ENCODE measurements around the gene PRSS21.

PRSS21 gene

DNA sequence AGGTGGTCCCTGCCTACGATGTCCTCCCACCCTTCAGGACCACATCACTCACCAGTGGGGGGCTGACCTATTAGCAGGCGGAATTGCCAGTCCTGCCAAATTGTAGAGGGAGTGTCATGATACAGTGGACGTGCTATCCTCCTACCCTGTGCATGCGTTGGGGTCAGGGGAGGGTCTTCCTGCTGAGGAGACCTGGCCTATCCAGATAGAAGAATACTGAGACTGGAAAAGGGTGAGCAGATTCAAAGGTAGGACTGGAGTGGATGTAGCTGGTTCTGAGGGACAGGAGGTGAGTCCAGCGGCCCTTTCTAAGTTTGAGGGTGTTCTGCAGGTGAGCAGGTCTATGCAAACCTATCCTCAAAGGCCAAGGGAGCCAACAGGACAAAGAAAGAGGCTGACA, 10.8 kb upstream of the PRSS21 start:
- DNase-seq (ENCODE audit: low read depth) = no peak

DNA sequence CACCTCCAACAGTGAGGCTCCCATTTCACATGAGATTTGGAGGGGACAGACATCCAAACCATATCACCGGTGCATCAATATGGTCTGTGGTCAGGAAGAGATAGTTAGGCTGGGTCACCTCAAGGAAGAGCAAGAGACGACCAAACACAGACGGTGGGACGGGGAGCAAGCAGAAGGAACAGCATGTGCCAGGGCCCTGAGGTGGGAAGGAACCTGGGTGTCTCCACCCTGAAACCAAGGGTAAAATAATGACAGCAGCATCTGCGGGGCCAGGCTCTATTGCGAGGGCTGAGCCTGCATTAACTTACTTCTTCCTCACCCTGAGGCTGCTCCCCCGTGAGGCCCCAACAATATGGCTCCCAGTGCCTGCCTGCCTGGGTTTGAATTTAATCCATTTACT, 8.9 kb upstream of the PRSS21 start:
- no peak for DNase-seq (ENCODE audit: low read depth)

DNA sequence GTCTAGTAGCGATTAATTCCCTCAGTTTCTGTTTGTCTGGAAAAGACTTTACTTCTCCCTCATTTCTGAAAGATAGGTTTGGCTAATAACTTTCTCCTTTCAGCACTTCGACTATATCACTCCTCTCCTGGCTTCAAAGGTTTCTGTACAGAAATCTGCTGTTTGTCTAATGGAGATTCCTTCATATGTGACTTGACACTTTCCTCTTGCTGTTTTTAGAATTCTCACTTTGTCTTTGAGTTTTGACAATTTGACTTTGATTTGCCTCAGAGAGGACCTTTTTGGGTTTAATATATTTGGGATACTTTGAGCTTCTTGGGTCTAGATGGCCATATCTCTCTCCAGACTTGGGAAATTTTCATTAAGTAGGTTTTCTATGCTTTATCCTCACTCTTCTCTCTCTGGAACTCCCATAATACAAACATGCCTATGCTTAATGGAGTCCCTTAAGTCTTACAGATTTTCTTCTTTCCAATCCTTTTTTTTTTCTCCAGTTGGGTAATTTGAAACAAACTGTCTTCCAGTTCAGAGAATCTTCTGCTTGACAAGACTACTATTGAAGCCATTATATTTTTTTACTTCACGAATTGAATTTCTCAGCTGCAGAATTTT, 7.8 kb upstream of the PRSS21 start:
- DNase-seq (ENCODE audit: low read depth) = no peak

DNA sequence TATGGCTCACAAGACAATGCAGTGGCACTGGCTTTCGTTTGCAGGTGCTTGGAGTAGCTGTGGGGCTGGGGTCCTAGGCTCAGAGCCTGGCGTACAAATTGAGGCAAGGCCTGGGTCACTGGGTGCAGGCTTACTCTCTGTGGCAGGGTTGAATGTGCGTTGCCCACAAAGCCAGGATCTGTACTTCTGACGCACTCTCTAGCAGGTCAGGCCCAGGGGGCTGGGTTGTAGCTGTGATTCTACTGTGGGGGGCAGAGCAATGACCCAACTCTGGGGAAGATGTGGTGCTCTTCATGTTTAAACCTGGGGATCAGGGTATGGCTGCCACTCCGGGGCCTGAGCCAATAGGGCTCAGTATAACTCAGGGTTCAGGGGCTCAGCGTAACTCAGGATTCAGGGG, 6.4 kb upstream of the PRSS21 start:
- no peak for DNase-seq (ENCODE audit: low read depth)

DNA sequence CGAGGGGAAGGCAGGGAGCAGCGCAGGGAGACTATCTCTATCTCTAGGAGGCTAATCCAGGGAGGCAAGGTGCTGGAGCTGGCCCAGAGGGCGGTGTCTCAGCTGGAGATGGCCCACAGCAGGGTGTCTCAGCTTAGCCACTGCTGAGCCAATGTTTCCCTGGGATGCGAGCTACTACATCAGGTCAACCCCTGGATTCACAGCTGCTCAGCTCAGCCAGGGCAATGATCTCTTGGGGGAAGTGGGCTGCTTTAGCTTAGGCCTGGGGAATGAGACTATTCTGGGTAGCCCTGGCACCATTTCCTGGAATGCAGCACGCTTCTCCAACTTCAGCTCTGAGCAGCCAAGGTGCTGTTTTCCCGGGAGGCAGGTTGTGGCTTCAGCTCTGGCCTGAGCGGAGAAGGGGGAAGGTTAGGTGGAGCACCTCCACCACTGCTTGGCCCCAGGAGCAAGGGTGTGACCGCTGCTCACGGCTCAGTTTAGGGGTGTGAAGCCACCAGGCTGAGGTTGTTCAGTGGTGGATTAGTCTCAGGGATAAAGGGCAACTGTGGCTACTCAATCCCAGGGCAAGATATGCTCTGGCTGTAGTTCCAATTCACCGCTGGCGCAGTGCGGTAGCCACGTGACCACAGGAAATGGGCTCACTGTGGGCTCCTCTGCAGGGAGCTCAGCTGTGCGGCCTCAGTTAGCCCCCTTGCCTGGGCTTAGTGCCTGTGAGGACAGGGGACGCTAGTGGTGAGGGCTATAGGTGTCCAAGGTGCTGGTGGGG, 5.2 kb upstream of the PRSS21 start:
- no peak for DNase-seq (ENCODE audit: low read depth)

DNA sequence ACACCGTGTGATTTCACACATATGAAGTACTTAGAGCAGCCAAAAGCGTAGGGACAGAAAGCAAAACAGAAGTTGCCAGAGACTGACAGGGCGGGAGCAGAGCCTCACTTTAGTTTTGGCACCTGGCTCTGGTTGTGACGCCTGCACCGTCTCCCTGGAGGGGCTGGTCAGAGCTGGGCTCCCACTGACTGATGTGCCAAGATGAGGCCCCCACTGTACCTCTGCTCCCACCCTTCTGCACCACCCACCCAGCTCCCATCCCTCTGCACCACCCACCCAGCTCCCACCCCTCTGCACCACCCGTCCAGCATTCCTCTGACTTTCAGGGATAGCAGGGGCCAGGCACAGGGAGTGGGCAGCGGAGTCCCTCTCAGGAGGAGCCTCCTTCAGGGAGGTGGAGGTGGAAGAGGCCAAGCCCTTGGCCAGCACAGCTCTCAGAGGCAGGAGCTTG, 3.2 kb upstream of the PRSS21 start:
- DNase-seq (ENCODE audit: low read depth) = no peak

DNA sequence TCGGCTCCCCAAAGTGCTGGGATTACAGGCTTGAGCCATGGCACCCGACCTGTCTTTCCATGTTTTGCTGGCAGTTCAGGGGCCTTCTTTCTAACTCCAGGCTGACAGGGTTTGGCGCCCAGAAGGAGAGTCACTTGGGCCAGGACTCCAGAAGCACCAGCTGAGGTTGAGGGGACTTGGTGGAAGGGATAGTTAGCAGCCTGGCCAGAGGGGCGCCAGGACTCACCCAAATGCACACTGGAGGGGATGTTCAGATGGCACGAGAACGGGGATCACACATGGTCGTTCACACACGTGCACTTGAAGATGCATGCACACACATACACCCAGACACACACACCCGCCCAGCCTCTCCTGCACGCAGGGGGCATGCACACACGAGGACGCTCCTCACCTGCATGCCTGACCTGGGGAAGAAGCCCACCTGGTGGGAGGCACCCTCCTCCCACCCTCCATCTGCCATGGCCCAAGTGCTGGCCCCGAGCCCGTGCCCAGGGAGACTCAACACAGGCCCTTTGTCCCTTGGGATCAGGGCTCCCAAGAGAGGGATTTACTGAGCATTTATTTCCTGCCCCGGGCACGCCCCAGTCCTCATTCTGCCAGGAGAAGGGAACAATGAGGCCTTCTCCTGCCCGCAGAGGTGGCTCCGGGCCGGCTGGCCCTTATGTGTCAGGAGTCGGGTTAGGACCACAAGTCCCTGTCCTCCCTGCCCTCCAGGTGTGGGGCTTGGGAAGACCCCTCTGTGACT, 2.3 kb upstream of the PRSS21 start:
- no peak for DNase-seq (ENCODE audit: low read depth)

DNA sequence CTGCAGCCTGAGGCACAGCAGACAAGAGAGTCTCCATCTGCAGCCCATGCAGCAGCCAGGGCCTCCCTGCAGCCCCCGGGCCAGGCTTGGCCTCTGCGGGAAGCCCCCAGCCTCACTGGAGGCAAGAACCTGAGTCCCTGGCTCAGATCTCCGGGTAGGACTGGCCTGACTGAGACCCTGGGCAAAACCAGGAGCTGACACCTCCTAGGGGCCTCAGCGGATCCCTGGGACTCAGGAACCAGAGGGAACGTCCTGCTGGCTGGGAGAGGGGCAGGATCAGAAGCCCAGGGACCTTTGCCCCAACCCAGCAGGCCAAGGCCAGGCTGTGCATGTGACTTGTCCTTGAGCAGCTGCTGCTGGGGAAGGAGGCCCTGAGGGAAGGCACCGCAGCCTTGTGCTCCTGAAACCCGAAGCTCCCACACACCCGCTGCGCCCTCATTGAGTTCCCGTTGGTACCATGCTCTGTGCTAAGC, 1.7 kb upstream of the PRSS21 start:
- no peak for DNase-seq (ENCODE audit: low read depth)

DNA sequence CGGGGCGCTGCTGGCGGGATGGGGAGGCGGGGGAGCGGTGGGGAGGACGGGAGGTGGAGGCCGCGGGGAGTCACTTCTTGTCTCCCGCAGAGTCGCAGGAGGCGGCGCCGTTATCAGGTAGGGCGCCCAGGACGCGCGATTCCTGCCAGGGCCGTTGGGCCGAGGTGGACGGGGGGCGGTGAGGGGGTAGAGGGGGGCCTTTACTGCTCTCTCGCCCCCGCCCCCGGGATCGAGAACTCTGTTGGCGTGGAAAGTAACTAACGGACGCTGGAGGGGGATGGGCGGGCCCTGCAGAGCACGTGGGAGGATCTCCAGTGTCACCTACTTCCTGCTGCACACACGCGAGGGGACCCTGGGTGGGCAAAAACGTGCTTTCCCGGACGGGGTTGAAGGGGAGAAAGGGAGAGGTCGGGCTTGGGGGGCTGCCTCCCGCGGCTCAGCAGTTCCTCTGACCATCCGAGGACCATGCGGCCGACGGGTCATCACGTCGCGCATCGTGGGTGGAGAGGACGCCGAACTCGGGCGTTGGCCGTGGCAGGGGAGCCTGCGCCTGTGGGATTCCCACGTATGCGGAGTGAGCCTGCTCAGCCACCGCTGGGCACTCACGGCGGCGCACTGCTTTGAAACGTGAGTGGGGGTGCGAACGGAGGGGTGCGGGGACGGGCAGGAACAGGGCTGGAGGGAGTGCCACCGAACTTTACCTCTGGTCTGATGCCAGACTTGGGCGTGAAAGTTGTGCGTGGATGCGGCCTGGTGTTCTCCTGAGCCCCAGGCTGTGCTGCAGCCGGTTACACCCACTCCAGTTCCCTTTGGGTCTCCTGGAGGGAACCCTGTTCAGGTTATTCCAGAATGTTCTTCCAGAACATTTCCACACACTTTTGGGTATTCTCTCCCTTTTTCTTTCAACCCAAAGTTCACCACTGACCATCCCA, 569 bp downstream of the PRSS21 start:
- no peak for DNase-seq (ENCODE audit: low read depth)

DNA sequence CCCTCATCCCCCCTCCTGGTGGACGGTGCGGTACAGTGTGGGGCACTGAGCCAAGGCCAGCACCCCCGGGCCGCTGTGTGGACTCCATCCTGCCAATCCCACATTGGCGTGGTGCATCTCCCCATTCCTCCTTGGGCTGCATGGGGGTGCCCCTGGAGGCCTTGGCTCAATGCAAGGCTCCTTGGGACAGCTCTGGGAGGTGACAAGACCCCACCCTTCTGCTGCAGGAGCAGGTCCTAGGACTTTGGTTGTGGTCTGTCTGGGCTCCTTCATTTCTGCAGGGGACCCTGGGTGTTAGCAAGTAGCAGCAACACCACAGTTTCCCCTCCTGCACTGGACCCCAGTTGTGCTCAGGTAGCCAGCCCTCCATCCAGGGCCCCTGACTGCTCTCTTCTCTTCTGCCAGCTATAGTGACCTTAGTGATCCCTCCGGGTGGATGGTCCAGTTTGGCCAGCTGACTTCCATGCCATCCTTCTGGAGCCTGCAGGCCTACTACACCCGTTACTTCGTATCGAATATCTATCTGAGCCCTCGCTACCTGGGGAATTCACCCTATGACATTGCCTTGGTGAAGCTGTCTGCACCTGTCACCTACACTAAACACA, 1.3 kb downstream of the PRSS21 start:
- no peak for DNase-seq (ENCODE audit: low read depth)

DNA sequence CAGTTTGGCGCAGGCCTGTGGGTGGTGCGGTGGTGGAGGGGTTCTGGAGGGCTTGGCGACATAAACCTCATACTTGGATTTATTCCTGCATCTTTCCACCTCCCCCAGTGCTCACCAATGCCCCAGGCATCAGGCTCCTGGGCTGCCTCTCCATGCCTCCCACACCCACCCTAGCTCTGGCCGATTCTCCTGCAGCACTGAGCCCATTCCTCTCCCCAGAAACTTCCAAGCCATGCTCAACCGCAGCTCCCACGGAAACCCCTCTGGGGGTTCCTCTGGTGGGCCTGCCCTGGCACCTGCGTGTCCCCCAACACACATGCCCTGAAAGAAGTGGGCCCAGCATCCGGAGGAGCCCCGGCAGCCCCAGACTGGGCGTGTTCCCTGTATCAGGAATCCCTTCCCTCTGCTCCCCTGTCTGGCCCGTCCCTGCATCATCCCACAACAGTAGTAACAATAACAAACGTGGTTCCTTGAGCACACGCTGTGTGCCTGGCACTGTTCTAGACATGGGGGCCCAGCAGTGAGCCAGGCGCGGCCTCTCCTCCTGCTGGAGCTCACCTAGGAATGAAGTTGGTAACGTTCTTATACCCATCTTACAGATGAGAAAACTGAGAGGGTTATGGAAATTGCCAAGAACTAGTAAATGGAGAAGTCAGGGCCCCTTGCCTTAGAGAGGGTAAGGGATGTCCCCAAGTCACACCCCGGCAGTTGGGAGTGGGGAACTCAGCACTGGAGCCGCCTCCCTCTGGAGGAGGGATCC, 2.3 kb downstream of the PRSS21 start:
- DNase-seq (ENCODE audit: low read depth) = no peak

DNA sequence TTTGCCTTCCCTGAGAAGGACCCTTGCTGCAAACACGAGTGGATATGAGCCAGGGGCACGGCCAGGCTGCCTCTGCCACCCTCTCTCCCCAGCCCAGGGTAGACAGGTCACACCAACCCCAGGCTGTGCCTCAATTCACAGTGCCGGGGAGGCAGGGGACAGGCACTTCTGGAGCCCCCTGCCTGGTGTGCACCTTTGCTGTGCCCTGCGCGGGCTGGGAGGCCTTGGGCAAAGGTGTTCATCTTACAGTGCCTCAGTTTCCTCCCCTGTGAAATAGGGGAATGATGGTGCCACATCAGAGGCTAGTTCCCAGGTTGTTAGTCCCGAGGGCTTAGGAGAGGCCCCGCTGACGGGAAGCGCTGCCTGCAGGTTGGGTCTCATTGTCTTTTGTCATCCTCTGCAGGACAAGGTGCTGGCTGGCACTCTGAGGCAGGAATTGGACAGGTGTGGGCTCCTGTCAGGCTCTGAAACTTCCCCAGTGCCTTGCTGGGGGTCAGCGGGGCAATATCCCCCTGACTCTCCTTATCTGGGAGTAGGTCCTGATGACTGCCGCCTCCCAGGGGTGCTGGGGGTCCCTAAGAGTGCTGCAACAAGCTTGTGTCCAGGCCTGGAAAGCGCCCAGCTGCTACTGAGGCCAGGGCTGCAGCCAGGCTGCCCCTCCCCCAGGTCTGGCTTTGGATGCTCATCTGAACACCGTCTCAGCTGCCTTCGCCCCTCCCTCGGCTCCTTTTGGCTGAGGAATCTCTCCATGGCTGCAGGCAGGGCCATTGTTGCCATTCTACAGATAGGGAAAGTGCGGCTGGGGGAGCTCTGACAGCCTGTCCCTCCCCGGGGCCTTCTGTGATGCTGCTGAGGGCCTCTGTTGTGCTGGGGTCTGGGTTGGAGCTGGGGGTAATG, 3.1 kb downstream of the PRSS21 start:
- DNase-seq (ENCODE audit: low read depth) = no peak

DNA sequence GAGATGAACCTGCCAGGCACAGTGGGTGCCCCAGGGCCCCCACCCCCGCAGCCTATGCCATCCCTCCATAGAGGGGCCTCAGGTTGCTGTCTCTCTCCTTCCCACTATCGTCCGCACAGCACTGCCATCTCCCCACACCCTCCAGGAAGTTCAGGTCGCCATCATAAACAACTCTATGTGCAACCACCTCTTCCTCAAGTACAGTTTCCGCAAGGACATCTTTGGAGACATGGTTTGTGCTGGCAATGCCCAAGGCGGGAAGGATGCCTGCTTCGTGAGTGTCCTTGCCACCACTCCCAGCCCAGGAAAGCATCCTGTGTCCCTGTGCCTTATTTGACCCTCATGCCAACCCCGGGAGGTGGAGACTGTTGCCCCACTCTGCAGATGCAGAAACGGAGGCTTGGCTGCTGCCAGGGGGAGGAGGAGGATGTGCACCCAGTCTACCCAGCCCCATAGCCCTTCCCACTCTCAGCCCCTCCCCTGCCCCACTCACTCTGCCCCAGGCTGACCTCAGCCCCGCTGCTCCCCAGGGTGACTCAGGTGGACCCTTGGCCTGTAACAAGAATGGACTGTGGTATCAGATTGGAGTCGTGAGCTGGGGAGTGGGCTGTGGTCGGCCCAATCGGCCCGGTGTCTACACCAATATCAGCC, 3.9 kb downstream of the PRSS21 start:
- DNase-seq (ENCODE audit: low read depth) = no peak

DNA sequence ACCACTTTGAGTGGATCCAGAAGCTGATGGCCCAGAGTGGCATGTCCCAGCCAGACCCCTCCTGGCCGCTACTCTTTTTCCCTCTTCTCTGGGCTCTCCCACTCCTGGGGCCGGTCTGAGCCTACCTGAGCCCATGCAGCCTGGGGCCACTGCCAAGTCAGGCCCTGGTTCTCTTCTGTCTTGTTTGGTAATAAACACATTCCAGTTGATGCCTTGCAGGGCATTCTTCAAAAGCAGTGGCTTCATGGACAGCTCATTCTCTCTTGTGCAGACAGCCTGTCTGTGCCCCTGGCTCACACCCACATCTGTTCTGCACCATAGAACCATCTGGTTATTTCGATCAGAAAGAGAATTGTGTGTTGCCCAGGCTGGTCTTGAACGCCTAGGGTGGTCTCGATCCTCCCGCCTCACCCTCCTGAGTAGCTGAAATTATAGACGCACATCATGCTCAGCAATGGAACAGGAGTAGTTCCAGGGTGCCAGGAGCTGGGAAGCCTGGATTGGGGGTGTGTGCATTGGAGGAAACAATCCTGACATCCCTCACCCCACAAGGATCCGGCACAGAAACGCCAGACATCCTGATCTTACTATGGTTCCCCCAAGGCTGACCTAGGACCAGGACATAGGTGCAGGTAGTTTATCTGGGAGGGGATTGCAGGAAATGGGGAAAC, 4.6 kb downstream of the PRSS21 start:
- no peak for DNase-seq (ENCODE audit: low read depth)

DNA sequence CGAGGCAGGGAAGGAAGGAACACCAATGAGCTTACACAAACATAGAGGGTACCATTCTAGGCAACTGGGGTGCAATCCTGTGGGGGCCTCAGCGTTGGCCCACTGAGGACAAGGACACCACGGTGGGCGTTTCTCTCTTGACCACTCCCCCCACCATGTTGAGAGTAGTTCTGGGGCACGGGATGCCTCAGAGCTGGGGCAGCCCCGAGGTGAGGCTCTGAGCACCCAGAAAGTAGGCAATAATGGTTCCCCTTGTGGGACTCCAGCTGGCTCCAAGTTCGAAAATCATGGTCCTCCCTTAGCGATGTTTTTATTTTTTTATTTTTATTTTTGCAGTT, 5.1 kb downstream of the PRSS21 start:
- no peak for DNase-seq (ENCODE audit: low read depth)

DNA sequence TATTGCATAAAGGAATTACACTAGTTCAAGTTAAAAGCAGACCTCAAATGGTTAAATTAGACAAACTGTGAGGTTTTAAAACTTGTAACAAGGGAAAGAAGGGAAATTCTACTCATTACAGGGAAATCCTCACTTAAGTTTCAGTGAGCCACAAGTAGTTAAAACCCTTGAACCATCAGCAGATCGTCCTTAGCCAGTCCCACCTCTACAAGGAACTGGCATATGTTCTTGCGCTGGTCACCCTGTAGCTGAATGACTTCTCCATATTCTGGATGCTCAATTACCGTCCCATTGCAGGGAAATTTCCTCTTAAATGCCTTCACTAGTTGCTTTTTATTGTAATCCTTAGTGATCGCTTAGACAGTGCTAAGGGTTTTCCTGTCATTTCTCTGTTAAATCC, 5.5 kb downstream of the PRSS21 start:
- no peak for DNase-seq (ENCODE audit: low read depth)

DNA sequence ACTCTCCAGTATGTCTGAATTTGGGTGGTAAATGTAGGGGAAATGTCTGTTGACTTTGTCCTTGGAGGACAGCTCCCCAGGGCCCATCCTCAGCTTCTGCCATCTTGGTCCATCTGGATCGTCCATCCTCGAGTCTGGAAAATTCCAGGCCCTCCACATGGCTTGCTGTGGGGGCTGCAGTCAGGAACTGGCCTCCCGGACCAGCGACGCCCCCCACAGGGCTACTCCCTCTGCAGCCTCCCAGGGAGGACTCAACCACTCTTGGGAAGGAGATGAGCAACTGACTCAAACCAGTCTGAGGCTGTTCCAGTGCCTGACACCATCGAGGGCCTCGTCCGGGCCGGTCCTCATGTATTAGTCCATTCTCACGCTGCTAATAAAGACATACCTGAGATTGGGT, 7.6 kb downstream of the PRSS21 start:
- DNase-seq (ENCODE audit: low read depth) = no peak

DNA sequence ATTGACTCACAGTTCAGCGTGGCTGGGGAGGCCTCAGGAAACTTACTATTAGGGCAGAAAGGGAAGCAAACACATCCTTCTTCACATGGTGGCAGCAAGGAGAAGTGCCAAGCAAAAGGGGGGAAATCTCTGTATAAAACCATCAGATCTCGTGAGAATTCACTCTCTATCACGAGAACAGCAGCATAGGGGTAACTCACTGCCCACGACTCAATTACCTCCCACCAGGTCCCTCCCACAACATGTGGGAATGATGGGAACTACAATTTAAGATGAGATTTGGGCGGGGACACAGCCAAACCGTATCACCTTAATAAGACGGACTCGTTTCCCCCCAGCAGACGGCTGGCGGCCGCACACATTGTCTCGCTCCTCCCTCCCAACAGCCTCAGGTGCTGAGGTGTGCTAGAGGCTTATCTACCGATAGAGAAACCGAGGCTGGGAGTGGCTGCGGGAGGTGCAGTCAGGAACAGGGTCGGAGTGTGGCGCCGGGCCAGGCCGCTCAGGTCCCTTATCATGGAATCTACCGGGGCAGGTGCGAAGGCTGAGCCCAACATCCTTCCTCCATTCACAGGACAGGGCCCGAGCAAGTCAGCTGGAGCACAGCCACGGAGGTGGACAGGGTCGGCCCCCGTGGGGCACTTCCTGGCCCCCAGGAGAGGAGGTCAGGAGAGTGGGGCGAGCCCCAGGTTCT, 8.2 kb downstream of the PRSS21 start:
- no peak for DNase-seq (ENCODE audit: low read depth)

Measured in stimulated activated CD8-positive, alpha-beta memory T cell treated with anti-CD3 and anti-CD28 coated beads, Interleukin-12 subunit alpha, Interleukin-12 subunit beta, amount 100 ng/mL, for 1 hour (primary cell).